ENCODE results near the gene PIEZO2. TPM values are rescaled to one million over a fixed set of nuclear protein-coding genes. Genes with fewer than 3 reads are reported as not detected.

Gene PIEZO2
- total and polyA plus RNA-seq, 7 donors, result 1.4 to 35.2 (median 25.1) TPM; not detected in 1

DNA sequence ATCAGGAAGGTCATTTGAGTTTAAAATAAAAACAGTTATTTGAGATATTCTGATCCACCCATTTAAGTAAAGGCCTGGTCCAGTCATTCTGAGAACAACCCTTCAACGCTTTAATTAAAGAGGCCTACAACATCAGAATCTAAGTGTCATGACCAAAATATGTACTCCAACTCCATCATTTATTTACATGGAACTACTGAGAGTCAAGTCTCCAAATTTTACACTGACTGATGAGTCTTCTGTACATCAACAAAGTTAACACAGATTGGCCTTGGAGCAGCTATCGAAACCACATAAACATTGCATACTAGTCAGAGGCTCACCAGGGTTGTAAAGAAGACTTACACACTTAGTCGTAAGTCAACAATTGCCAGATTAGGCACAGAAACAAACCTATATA is 37.1 kb downstream of the PIEZO2 start:
- H3K4me3 ChIP-seq, result no peak overlapping the region
- WGBS, 2 donors, result 79 to 80% methylated on average over 3 of the region's 3 CpGs
- H3K27me3 ChIP-seq, result no peaks in the 10 kb centered on the region
- H3K27ac ChIP-seq, result no peak overlapping the region
- no peaks in the 10 kb centered on the region for H3K9me3 ChIP-seq
- no peaks in the 10 kb centered on the region for H3K36me3 ChIP-seq
- no peak for TF ChIP-seq POLR2A (IDR thresholded peaks at IDR 0.05)
- no peak for TF ChIP-seq POLR2AphosphoS5 (IDR thresholded peaks at IDR 0.05)
- TF ChIP-seq CTCF (IDR thresholded peaks at IDR 0.05), result no peak
- TF ChIP-seq EP300 (IDR thresholded peaks at IDR 0.05), result no peak
- DNase-seq, result no peak
- intact Hi-C loops (cut with DNase I), result no loop called here
- H3K4me1 ChIP-seq, result no peaks in the 10 kb centered on the region

GRCh38 chr18:11110509-11110908 is 38.9 kb downstream of the PIEZO2 start:
- TF ChIP-seq POLR2AphosphoS5 (IDR thresholded peaks at IDR 0.05) (no peak), POLR2A (IDR thresholded peaks at IDR 0.05) (no peak), CTCF (IDR thresholded peaks at IDR 0.05) (no peak), EP300 (IDR thresholded peaks at IDR 0.05) (no peak)
- H3K27me3 ChIP-seq, result no peaks in the 10 kb centered on the region
- no peak for DNase-seq
- no peak overlapping the region for H3K4me3 ChIP-seq
- no peaks in the 10 kb centered on the region for H3K9me3 ChIP-seq
- H3K27ac ChIP-seq, result no peak overlapping the region
- intact Hi-C loops (cut with DNase I), result no loop called here
- WGBS, 2 donors, result 92 to 93% methylated on average over 16 of the region's 16 CpGs
- no peaks in the 10 kb centered on the region for H3K4me1 ChIP-seq
- no peaks in the 10 kb centered on the region for H3K36me3 ChIP-seq

- H3K4me3 ChIP-seq, result no peak overlapping the region
- DNase-seq, result no peak
- H3K36me3 ChIP-seq, result no peaks in the 10 kb centered on the region
- no peaks in the 10 kb centered on the region for H3K27me3 ChIP-seq
- H3K4me1 ChIP-seq, result no peaks in the 10 kb centered on the region
- no peak overlapping the region for H3K27ac ChIP-seq
- TF ChIP-seq POLR2AphosphoS5 (IDR thresholded peaks at IDR 0.05), result no peak
- 19 to 39% methylated on average over 3 of the region's 3 CpGs for WGBS, 2 donors
- intact Hi-C loops (cut with DNase I), result no loop called here
- H3K9me3 ChIP-seq, result no peaks in the 10 kb centered on the region
These were observed 40.4 kb downstream of the PIEZO2 start for GRCh38 chr18:11108947-11109346.

DNA sequence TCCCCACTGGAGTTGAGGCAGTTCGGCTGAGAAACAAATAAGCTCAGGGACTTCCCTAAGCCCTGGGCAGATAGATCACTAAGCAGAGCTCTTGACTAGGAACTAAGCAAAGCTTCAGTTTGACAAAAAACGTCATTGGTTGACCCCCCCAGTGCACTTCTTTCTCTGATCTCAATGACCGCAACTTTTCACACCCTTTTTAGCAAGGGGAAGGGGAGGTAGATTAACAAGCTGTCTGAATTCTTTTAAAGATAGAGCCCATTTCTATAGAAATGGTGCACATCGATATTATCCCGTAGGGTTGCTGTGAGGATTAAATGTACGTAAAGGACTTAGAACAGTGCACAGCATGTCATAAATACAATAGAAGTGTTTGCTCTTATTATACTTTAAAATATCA is 42.5 kb downstream of the PIEZO2 start:
- TF ChIP-seq POLR2AphosphoS5 (IDR thresholded peaks at IDR 0.05), result no peak
- TF ChIP-seq EP300 (IDR thresholded peaks at IDR 0.05), result no peak
- no peak for TF ChIP-seq POLR2A (IDR thresholded peaks at IDR 0.05)
- no peak for TF ChIP-seq CTCF (IDR thresholded peaks at IDR 0.05)
- Histone ChIP-seq H3K9me3 (no peaks in the 10 kb centered on the region), H3K4me1 (no peaks in the 10 kb centered on the region), H3K27me3 (no peaks in the 10 kb centered on the region), H3K36me3 (no peaks in the 10 kb centered on the region), H3K27ac (no peak overlapping the region), H3K4me3 (no peak overlapping the region)
- intact Hi-C loops (cut with DNase I), result no loop called here
- WGBS, 2 donors, result 34 to 75% methylated on average over 6 of the region's 6 CpGs
- DNase-seq, result no peak

GRCh38 chr18:11105463-11105862 is 43.9 kb downstream of the PIEZO2 start:
- Histone ChIP-seq H3K4me1 (no peaks in the 10 kb centered on the region), H3K27me3 (no peaks in the 10 kb centered on the region), H3K9me3 (no peaks in the 10 kb centered on the region), H3K4me3 (no peak overlapping the region), H3K36me3 (no peaks in the 10 kb centered on the region), H3K27ac (no peak overlapping the region)
- no peak for TF ChIP-seq EP300 (IDR thresholded peaks at IDR 0.05)
- TF ChIP-seq POLR2AphosphoS5 (IDR thresholded peaks at IDR 0.05), result no peak
- TF ChIP-seq POLR2A (IDR thresholded peaks at IDR 0.05), result no peak
- TF ChIP-seq CTCF (IDR thresholded peaks at IDR 0.05), result no peak
- 28 to 70% methylated on average over 6 of the region's 6 CpGs for WGBS, 2 donors
- no peak for DNase-seq
- intact Hi-C loops (cut with DNase I), result no loop called here
